ENCODE data around the gene PDE3A. TPM values are rescaled to one million over a fixed set of nuclear protein-coding genes. Genes with fewer than 3 reads are reported as not detected.

The PDE3A gene
- polyA plus RNA-seq, 1 of the 3 experiments (the other 2 are of a cell fraction): 0.67 TPM

GRCh38 chr12:20629414-20630156 is 261.2 kb downstream of the PDE3A start:
- H3K27ac ChIP-seq (ENCODE audit: low read depth in 2 of 2, low read length in 1 of 2): peak overlapping the region in 1 of 2 experiments; percentile 25; a peak in 1 of 4 replicates
- DNase-seq: no peak
- no peak overlapping the region for H3K4me3 ChIP-seq (ENCODE audit: low read depth in 2 of 2, low read length in 1 of 2)
- POLR2A ChIA-PET: no interaction called here
- 70% methylated on average over 6 of the region's 6 CpGs for WGBS (ENCODE audit: low lambda C conversion rate)
- H3K9me3 ChIP-seq: no peaks in the 10 kb centered on the region
- H3K36me3 ChIP-seq (replicated peaks in 1 of 2; ENCODE audit: control insufficient read depth in 1 of 2, insufficient read depth in 2 of 2, low read length in 1 of 2): peaks cover 0 to 8% of the 10 kb centered on the region in 2 experiments
- H3K79me2 ChIP-seq (ENCODE audit: insufficient read depth): no peaks in the 10 kb centered on the region
- H4K20me1 ChIP-seq (ENCODE audit: insufficient read depth): no peaks in the 10 kb centered on the region
- no peak overlapping the region for H3K4me2 ChIP-seq
- H3K9ac ChIP-seq: no peak overlapping the region
- H3K9me2 ChIP-seq: no peaks in the 10 kb centered on the region
- CTCF ChIA-PET: no interaction called here
- H3K27me3 ChIP-seq (ENCODE audit: insufficient read depth): no peaks in the 10 kb centered on the region
- H3K4me1 ChIP-seq (ENCODE audit: control insufficient read depth in 1 of 2, insufficient read depth in 2 of 2, low read depth in 1 of 2, low read length in 1 of 2): peaks cover 4 to 8% of the 10 kb centered on the region in 2 experiments; a peak in 2 of 4 replicates
- H2AFZ ChIP-seq (ENCODE audit: low read depth): no peak overlapping the region
- peaks cover 6% of the 10 kb centered on the region for H3F3A ChIP-seq (replicated peaks; ENCODE audit: insufficient read depth)
- TF ChIP-seq PBX3 (IDR thresholded peaks at IDR 0.05) (no peak), NRF1 (IDR thresholded peaks at IDR 0.05; ENCODE audit: low read depth, low read length) (no peak), RCOR1 (IDR thresholded peaks at IDR 0.05; ENCODE audit: low read length) (no peak), FOSL2 (IDR thresholded peaks at IDR 0.05; ENCODE audit: borderline replicate concordance, low read depth) (peak; percentile 15; the same call in 1 of the 2 replicates), USF2 (IDR thresholded peaks at IDR 0.05; ENCODE audit: borderline replicate concordance, low read depth, low read length) (no peak), SIN3A (IDR thresholded peaks at IDR 0.05; ENCODE audit: borderline replicate concordance, low read depth, low read length) (no peak), CTCF (IDR thresholded peaks at IDR 0.05) (no peak)

GRCh38 chr12:20631711-20632110 is 263.4 kb downstream of the PDE3A start:
- ChIA-PET CTCF (interaction anchor here (1.3 kb wide), 1 partner anchor 9 kb away, joined by 3 read pairs; no protein-coding TSS in a partner anchor), POLR2A (interaction anchor here (0.7 kb wide), 1 partner anchor 130 kb away, joined by 3 read pairs; no protein-coding TSS in a partner anchor)

More at GRCh38 chr12:20631711-20632110, 263.4 kb downstream of the PDE3A start:
- no peaks in the 10 kb centered on the region for H4K20me1 ChIP-seq (ENCODE audit: insufficient read depth)
- no peak overlapping the region; a peak in 1 of 4 replicates for H3K27ac ChIP-seq (ENCODE audit: low read depth in 2 of 2, low read length in 1 of 2)
- no peak for TF ChIP-seq CTCF (IDR thresholded peaks at IDR 0.05)
- TF ChIP-seq RAD21 (IDR thresholded peaks at IDR 0.05; ENCODE audit: low read length): no peak
- no peak for TF ChIP-seq ELF1 (IDR thresholded peaks at IDR 0.05)
- TF ChIP-seq MXI1 (IDR thresholded peaks at IDR 0.05; ENCODE audit: low read depth, low read length): no peak
- no peak for TF ChIP-seq USF2 (IDR thresholded peaks at IDR 0.05; ENCODE audit: borderline replicate concordance, low read depth, low read length)
- TF ChIP-seq USF1 (IDR thresholded peaks at IDR 0.05; ENCODE audit: borderline replicate concordance, low read depth): no peak
- H3K79me2 ChIP-seq (ENCODE audit: insufficient read depth): no peaks in the 10 kb centered on the region
- no peak for DNase-seq
- peaks cover 3% of the 10 kb centered on the region for H3F3A ChIP-seq (replicated peaks; ENCODE audit: insufficient read depth)
- H3K9me3 ChIP-seq: no peaks in the 10 kb centered on the region
- H3K4me1 ChIP-seq (ENCODE audit: control insufficient read depth in 1 of 2, insufficient read depth in 2 of 2, low read depth in 1 of 2, low read length in 1 of 2): peaks cover 4 to 8% of the 10 kb centered on the region in 2 experiments; a peak in 2 of 4 replicates
- H3K27me3 ChIP-seq (ENCODE audit: insufficient read depth): no peaks in the 10 kb centered on the region
- H3K9ac ChIP-seq: no peak overlapping the region
- H3K4me3 ChIP-seq (ENCODE audit: low read depth in 2 of 2, low read length in 1 of 2): no peak overlapping the region
- H3K9me2 ChIP-seq: no peaks in the 10 kb centered on the region
- 67% methylated on average over 1 of the region's 1 CpG for WGBS (ENCODE audit: low lambda C conversion rate)
- H3K4me2 ChIP-seq: no peak overlapping the region
- H2AFZ ChIP-seq (ENCODE audit: low read depth): no peak overlapping the region
- peaks cover 0 to 26% of the 10 kb centered on the region in 2 experiments for H3K36me3 ChIP-seq (replicated peaks in 1 of 2; ENCODE audit: control insufficient read depth in 1 of 2, insufficient read depth in 2 of 2, low read length in 1 of 2)

Data from SK-N-SH (cell line).